HG03520 (cell line): ENCODE measurements around the gene FAM184B.

Experiments used
- ATAC-seq: cut with Tn5 transposase; IDR thresholded peaks from one replicate; pipeline ENCODE4 v1.9.1; 2021; ENCODE audit warnings: mild to moderate bottlenecking, moderate library complexity; ENCODE audit not compliant: unreplicated experiment

The FAM184B gene

DNA sequence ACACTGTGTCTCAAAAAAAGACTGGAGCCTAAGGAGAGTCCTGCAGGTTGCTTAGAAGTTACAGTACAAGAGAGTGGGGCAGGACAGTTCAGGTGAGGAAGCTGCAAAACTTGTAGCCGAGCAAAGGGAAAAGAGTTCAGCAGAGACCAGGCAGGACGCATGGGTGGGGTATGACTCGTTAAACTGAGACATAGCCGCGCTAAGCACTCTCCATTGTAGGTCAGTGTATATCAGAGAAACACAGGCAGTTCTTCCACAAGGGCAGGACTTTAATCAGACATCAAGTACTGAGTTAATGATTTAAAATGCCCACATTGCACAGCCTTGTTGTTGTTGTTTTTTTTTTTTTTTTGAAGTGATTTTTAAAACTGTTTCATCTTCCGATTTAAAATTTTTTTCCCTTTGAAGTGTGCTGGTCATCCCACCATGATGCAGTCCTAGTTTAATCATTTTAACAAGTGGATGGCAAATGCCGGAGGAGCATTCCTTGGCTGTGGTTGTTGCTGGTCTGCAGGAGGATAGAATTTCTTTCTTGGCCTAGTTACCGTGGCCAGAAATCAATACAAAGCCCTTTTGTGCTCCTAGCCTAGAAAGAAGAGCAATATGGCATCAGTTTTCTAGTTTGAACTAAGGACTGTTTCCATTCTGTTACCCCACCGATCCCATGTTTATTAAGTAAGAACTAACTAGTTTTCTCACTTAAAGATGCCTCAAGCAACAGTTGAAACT lies 194.2 kb downstream of the FAM184B start:
- no peak for ATAC-seq

DNA sequence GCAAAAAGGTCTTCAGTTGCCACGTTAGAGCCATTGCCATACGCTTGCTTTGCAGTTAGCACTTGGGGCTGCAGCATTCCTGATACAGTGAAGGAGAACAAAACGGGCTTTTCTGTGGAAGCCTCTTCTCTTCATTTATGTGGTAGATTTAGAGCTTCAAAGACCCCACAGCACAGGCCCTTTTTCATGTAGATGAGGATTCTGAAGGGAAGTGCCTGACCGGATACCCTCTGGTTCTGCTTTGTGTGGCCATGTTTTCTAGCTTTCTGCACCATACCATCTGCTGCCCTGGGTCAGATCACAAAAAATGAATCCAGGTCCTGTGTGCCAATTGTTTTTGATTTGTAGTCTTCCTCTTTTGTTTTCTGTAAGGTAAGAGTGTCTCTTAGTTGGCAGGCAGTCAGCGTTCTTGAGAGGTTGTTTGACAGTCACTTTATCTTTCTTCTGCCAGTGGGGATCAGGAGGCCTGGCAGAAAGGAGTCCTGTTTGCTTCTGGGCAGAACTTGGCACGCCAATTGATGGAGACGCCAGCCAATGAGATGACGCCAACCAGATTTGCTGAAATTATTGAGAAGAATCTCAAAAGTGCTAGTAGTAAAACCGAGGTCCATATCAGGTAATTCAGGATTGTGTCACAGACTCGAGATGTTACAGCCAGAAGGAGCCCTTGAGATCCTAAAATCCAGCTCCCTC lies 196.8 kb downstream of the FAM184B start:
- no peak for ATAC-seq

DNA sequence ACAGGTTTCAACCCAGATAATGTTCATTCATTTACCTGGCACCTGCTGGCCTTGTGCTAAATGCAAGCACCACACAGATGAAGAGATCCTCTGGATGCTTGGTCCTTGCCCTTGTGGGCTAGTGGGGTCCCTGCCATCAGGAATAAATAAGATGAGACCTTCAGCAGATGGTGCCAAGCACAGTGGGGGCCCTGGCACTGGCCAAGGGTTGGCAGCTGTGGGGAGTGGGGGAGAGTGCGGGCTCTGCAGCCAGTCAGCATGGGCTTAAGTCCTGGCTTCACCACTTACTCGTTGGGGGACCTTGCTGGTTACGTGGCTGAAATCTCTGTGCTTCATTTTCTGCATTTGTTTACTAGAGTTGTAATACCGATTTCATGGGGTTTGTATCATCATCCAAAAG lies 197.5 kb downstream of the FAM184B start:
- ATAC-seq = no peak

DNA sequence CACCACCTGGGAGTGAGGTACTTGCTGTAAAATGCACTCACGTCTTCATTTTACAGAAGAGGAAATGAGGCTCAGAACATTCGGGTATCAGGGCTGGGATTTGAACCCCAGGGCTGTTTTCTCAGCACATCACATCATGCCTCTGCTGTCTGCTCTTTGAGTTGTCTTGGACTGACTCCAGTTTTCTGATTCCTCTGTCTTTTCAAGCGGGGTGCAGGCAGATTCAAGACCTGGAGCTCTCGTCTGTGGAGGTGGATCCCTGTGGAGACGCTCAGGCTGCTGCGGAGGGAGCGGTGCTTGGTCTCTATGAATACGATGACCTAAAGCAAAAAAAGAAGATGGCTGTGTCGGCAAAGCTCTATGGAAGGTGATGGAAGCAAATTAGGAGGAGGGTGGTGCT lies 198.1 kb downstream of the FAM184B start:
- ATAC-seq = no peak

DNA sequence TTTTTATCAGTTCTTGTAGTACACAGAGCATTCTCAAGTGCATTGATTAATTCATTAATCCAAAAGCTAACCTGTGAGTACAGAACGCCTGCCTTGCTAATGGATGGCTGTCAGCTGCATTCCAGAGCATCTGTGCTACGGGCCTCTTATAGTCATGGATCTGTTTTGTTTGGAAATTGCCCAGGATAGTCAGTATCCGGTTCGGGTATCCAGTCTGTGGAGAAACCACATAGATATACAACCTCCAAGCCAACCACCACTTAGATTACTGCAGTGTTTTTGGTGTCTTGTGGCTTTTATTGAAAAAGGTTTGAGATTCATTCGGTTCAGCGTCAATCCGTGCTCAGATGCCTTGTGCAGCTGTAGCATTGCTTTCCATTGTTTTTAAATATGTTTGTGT lies 200.5 kb downstream of the FAM184B start:
- ATAC-seq = no peak
